Measurements from ENCODE around the gene CMTM2.
"Not testable (repeated sequence)": the region's sequence is repeated elsewhere in the genome, so short reads cannot be mapped to it uniquely, and the experiment has no call there.

The CMTM2 gene

GRCh38 chr16:66566051-66566901 is 13.0 kb upstream of the CMTM2 start, which contains the start of gene CMTM1:
Gene CMTM1 (plus strand): TSS chr16:66566439. CDS start chr16:66566514, 75 bp downstream.
- peaks cover 48% of the 10 kb centered on the region for H3K4me1 Mint-ChIP-seq (ENCODE audit: low read depth)
- H3K27me3 Mint-ChIP-seq = no peaks in the 10 kb centered on the region
- H3K36me3 Mint-ChIP-seq (ENCODE audit: low read depth) = peaks cover 52% of the 10 kb centered on the region
- no peaks in the 10 kb centered on the region for H3K9me3 Mint-ChIP-seq
- no peak within 1 kb of the TSS for H3K4me3 Mint-ChIP-seq
- H3K27ac Mint-ChIP-seq = no peak within 1 kb of the TSS

GRCh38 chr16:66567270-66567669 is 12.0 kb upstream of the CMTM2 start:
- Mint-ChIP-seq H3K36me3 (ENCODE audit: low read depth) (peaks cover 46% of the 10 kb centered on the region), H3K4me1 (ENCODE audit: low read depth) (peaks cover 39% of the 10 kb centered on the region)
- not testable (repeated sequence) for H3K4me3 Mint-ChIP-seq, H3K27me3 Mint-ChIP-seq, H3K9me3 Mint-ChIP-seq, H3K27ac Mint-ChIP-seq

GRCh38 chr16:66568355-66568754 is 10.9 kb upstream of the CMTM2 start:
- Mint-ChIP-seq H3K36me3 (ENCODE audit: low read depth) (peaks cover 39% of the 10 kb centered on the region), H3K4me3 (no peak overlapping the region), H3K27ac (no peak overlapping the region), H3K9me3 (no peaks in the 10 kb centered on the region), H3K4me1 (ENCODE audit: low read depth) (peaks cover 28% of the 10 kb centered on the region), H3K27me3 (no peaks in the 10 kb centered on the region)

DNA sequence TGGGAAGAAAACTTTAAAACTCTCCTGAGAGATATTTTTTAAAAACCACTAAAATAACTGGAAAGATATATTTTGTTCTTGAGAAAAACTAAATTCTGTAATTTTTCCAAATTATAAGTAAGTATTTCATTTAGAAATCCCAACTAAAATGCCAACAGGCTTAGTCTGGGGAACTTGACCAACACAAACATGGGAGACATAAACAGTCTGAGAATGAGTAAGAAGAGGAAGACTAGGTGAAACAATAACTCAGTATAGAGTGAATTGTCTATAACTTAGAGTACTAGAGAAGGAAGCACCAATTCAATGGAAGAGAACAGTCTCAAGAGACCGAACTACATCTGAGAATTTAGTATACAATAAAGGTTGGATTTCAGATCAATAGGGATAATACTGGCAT is 10.1 kb upstream of the CMTM2 start:
- H3K27ac Mint-ChIP-seq = no peak overlapping the region
- no peaks in the 10 kb centered on the region for H3K27me3 Mint-ChIP-seq
- H3K36me3 Mint-ChIP-seq (ENCODE audit: low read depth) = peaks cover 31% of the 10 kb centered on the region
- peaks cover 20% of the 10 kb centered on the region for H3K4me1 Mint-ChIP-seq (ENCODE audit: low read depth)
- no peak overlapping the region for H3K4me3 Mint-ChIP-seq
- H3K9me3 Mint-ChIP-seq = no peaks in the 10 kb centered on the region

DNA sequence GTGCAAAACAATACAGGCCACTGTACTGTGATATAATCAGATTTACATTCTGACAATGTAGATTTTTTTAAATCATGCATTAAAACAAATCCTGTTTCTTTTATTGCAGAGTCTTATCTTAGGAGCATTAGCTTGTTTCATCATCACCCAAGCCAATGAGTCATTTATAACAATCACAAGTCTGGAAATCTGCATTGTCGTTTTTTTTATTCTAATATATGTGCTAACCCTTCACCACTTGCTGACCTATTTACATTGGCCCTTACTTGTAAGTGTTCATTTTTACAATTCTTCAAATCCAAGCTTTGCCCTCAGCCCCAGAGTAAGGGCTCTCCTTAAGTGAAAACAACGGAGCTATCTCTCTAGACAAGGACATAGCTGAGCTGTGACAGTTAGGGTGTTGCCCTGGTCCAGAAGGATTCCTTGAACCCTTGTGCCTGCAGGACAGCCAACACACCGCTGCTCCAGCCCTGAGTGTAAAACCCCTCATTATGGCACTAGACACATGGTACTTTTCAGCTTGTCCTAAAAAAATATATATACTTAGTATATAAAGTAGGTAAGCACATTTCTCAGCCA is 9.3 kb upstream of the CMTM2 start:
- H3K27me3 Mint-ChIP-seq = no peaks in the 10 kb centered on the region
- peaks cover 29% of the 10 kb centered on the region for H3K36me3 Mint-ChIP-seq (ENCODE audit: low read depth)
- H3K27ac Mint-ChIP-seq = no peak overlapping the region
- peaks cover 15% of the 10 kb centered on the region for H3K4me1 Mint-ChIP-seq (ENCODE audit: low read depth)
- no peaks in the 10 kb centered on the region for H3K9me3 Mint-ChIP-seq
- no peak overlapping the region for H3K4me3 Mint-ChIP-seq

DNA sequence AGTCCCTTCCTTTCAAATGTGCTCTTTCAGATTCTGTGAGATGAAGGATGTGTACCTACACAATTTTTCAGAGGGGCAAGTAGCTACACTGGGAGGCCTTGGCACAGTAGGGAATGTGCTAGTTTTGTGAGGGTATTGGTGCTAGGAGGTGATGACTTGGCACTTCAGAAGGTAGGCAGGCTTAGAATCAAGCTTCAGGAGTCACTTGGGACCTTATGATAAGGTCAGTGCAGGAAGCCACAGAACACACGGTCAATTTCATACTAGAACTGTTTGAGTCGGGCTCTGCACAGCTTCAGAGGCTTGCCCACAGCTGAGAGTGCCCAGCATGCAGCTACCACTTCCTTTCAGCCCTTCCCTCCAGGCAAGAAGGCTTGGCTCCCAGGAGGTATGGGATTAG is 6.9 kb upstream of the CMTM2 start:
- H3K4me3 Mint-ChIP-seq = no peak overlapping the region
- H3K9me3 Mint-ChIP-seq = no peaks in the 10 kb centered on the region
- peaks cover 7% of the 10 kb centered on the region for H3K36me3 Mint-ChIP-seq (ENCODE audit: low read depth)
- H3K4me1 Mint-ChIP-seq (ENCODE audit: low read depth) = peaks cover 7% of the 10 kb centered on the region
- H3K27me3 Mint-ChIP-seq = peaks cover 5% of the 10 kb centered on the region
- H3K27ac Mint-ChIP-seq = no peak overlapping the region

DNA sequence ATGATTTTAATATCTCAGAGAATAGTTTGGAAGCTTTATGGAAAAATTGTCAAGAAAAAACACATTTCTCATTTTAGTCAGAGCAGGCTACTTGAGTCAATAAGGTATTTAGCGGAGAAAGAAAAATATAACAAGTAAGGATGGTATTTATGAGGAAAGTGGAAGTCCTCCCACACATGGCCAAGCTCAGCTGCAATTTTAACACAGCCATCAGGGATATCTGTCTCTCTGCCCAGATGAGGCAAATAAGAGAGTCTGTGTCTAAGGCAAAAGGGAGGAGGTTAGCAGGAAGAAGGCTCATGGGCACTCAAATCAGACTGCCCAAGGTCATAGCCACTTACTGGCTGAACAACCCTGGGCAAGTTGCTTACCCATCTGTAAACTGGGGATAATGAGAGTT is 5.2 kb upstream of the CMTM2 start:
- Mint-ChIP-seq H3K27ac (no peak overlapping the region), H3K4me1 (ENCODE audit: low read depth) (peaks cover 6% of the 10 kb centered on the region), H3K27me3 (peaks cover 20% of the 10 kb centered on the region), H3K9me3 (no peaks in the 10 kb centered on the region), H3K36me3 (ENCODE audit: low read depth) (no peaks in the 10 kb centered on the region), H3K4me3 (no peak overlapping the region)

- Mint-ChIP-seq H3K36me3 (ENCODE audit: low read depth) (no peaks in the 10 kb centered on the region), H3K9me3 (no peaks in the 10 kb centered on the region)
Observed at GRCh38 chr16:66574531-66574930, 4.7 kb upstream of the CMTM2 start.

GRCh38 chr16:66575060-66575459 is 4.2 kb upstream of the CMTM2 start:
- H3K36me3 Mint-ChIP-seq (ENCODE audit: low read depth) = no peaks in the 10 kb centered on the region
- H3K27me3 Mint-ChIP-seq = peaks cover 27% of the 10 kb centered on the region
- H3K27ac Mint-ChIP-seq = no peak overlapping the region
- H3K9me3 Mint-ChIP-seq = no peaks in the 10 kb centered on the region
- H3K4me3 Mint-ChIP-seq = no peak overlapping the region
- peaks cover 6% of the 10 kb centered on the region for H3K4me1 Mint-ChIP-seq (ENCODE audit: low read depth)

More at GRCh38 chr16:66574531-66574930, 4.7 kb upstream of the CMTM2 start:
- Mint-ChIP-seq H3K4me3 (no peak overlapping the region), H3K27ac (no peak overlapping the region), H3K27me3 (peaks cover 22% of the 10 kb centered on the region), H3K4me1 (ENCODE audit: low read depth) (peaks cover 6% of the 10 kb centered on the region)

- H3K27me3 Mint-ChIP-seq = peaks cover 37% of the 10 kb centered on the region
- H3K4me3 Mint-ChIP-seq = no peak overlapping the region
- H3K27ac Mint-ChIP-seq = no peak overlapping the region
- no peaks in the 10 kb centered on the region for H3K36me3 Mint-ChIP-seq (ENCODE audit: low read depth)
- no peaks in the 10 kb centered on the region for H3K9me3 Mint-ChIP-seq
- H3K4me1 Mint-ChIP-seq (ENCODE audit: low read depth) = peaks cover 6% of the 10 kb centered on the region
Observed at GRCh38 chr16:66576296-66576695, 3.0 kb upstream of the CMTM2 start.

DNA sequence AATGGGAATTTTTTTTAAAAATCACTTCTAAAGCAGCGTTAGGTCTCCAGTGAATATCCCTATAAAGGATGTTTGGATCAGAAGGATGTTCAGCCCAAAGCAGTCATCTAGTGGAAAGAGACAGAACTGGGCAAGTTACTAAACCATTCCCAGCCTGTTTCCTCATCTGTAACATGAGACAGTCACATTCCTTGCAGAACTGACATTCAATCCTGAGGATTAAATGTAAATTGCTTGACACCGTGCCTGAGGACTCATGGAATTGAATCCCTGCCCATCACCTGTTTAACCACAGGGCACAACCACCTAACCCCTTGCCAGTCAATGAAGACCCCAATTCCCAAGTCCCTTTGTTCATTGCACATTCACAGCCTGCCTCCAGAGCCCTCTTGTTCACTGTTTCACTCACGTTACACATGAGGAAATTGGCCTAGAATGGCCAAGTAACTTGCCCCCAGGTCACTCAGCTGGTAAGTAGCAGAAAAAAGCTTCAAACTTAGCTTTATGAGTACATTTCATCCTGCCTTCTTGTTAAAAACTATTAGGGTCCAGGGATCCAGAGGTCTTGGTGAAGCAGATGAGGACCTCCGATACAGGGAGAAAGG is 1.4 kb downstream of the CMTM2 start:
- Mint-ChIP-seq H3K4me1 (ENCODE audit: low read depth) (peaks cover 7% of the 10 kb centered on the region), H3K9me3 (no peaks in the 10 kb centered on the region), H3K27ac (no peak overlapping the region), H3K27me3 (peaks cover 37% of the 10 kb centered on the region), H3K36me3 (ENCODE audit: low read depth) (no peaks in the 10 kb centered on the region), H3K4me3 (no peak overlapping the region)

- Mint-ChIP-seq H3K27me3 (peaks cover 37% of the 10 kb centered on the region), H3K4me3 (no peak overlapping the region), H3K4me1 (ENCODE audit: low read depth) (peaks cover 9% of the 10 kb centered on the region), H3K27ac (no peak overlapping the region), H3K36me3 (ENCODE audit: low read depth) (no peaks in the 10 kb centered on the region), H3K9me3 (no peaks in the 10 kb centered on the region)
Observed at GRCh38 chr16:66581246-66581952, 2.1 kb downstream of the CMTM2 start.

DNA sequence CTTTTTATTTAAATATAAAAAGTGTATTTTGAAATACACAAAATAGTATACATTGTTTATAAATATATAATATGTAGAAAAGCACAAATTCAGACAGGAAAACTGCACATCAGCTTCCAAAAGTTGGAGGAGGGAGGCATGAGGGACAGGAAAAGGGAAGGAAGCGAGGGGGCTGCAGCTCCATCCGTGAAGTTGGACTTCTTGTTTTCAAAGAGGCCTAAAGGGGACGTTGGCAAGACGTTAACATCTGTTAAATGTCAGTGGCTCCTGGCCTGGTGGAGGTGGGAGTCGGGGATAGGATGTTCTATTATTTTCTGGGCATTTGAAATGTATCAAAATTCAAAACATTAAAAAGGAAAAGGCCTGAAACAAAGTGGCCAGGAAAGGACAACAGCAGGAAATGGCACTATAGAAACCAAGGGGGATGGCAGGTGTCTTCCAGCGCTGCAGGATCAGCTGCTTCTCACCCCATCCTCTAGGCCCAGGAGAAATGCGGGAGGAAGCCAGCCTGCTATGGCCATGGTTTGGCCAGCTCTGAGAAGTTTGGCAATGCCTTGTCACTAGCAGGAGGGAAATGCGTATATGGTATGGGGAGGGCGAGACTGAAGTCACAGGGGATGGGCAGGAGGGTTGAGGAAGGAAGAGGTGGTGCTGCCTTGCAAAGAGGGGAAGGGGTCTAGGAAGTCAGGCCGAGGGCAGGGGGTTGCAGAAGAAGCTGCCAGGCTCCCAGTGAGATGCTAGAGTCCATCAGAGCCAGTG is 6.4 kb downstream of the CMTM2 start:
- H3K27ac Mint-ChIP-seq = no peak overlapping the region
- H3K36me3 Mint-ChIP-seq (ENCODE audit: low read depth) = no peaks in the 10 kb centered on the region
- no peak overlapping the region for H3K4me3 Mint-ChIP-seq
- H3K4me1 Mint-ChIP-seq (ENCODE audit: low read depth) = peaks cover 36% of the 10 kb centered on the region
- H3K9me3 Mint-ChIP-seq = no peaks in the 10 kb centered on the region
- H3K27me3 Mint-ChIP-seq = peaks cover 4% of the 10 kb centered on the region

GRCh38 chr16:66587881-66588600 is 8.8 kb downstream of the CMTM2 start:
- Mint-ChIP-seq H3K4me3 (no peak overlapping the region), H3K9me3 (no peaks in the 10 kb centered on the region), H3K27me3 (peaks cover 3% of the 10 kb centered on the region), H3K27ac (peak overlapping the region; percentile 13), H3K36me3 (ENCODE audit: low read depth) (no peaks in the 10 kb centered on the region), H3K4me1 (ENCODE audit: low read depth) (peaks cover 40% of the 10 kb centered on the region)

Data from stimulated activated naive CD8-positive, alpha-beta T cell treated with anti-CD3 and anti-CD28 coated beads, Interleukin-15, Interleukin-2, amounts not matched to agents 100 ng/mL and 50 ng/mL, for 24 hours (primary cell).